ENCODE results near the gene PHPT1.
"Not testable (repeated sequence)": the region's sequence is repeated elsewhere in the genome, so short reads cannot be mapped to it uniquely, and the experiment has no call there.

DNA sequence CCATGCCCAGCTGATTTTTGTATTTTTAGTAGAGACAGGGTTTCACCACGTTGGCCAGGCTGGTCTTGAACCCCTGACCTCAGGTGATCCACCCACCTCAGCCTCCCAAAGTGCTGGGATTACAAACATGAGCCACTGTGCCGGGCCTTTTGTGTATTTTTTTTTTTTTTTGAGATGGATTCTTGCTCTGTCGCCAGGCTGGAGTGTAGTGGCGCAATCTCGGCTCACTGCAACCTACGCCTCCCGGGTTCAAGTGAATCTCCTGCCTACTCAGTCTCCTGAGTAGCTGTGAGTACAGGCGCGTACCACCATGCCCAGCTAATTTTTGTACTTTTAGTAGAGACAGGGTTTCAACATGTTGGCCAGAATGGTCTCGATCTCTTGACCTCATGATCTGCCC, 34.5 kb downstream of the PHPT1 start:
- not testable (repeated sequence) for TF ChIP-seq POLR2A (IDR thresholded peaks at IDR 0.05; ENCODE audit: low read length); GATA1 (IDR thresholded peaks at IDR 0.05; ENCODE audit: low read depth, low read length)
